ENCODE measurements around the gene RASSF8. TPM values are rescaled to one million over a fixed set of nuclear protein-coding genes. Genes with fewer than 3 reads are reported as not detected.
A peak's percentile ranks its signal among the peaks of the same experiment; 100 is the strongest.

RASSF8 gene
- total RNA-seq, 4 donors from 2014 or later: 3.6 to 15.1 (median 8.8) TPM

GRCh38 chr12:26112232-26112631 lies 153.8 kb downstream of the RASSF8 start:
- H3K27ac ChIP-seq: no peak overlapping the region
- TF ChIP-seq POLR2A (IDR thresholded peaks at IDR 0.05) (no peak), CTCF (IDR thresholded peaks at IDR 0.05) (no peak)
- intact Hi-C loops (cut with DNase I): loop anchor here (10.0 kb wide), 1 partner anchor 293 kb away; no protein-coding TSS in a partner anchor
- H3K36me3 ChIP-seq: no peaks in the 10 kb centered on the region
- H3K9me3 ChIP-seq: no peaks in the 10 kb centered on the region
- no peak overlapping the region for H3K4me3 ChIP-seq
- no peaks in the 10 kb centered on the region for H3K27me3 ChIP-seq
- peaks cover 4 to 24% (median 11%) of the 10 kb centered on the region in 3 donors for H3K4me1 ChIP-seq
- no peak for DNase-seq
- 82 to 87% methylated on average over 6 of the region's 6 CpGs for WGBS, 2 donors

GRCh38 chr12:26112703-26113147 lies 154.2 kb downstream of the RASSF8 start:
- intact Hi-C loops (cut with DNase I): loop anchor here (10.0 kb wide), 1 partner anchor 292 kb away; no protein-coding TSS in a partner anchor

GRCh38 chr12:26113181-26113654 lies 154.7 kb downstream of the RASSF8 start:
- Histone ChIP-seq H3K27me3 (no peaks in the 10 kb centered on the region), H3K4me3 (peak overlapping the region in 2 of 4 donors; percentile 38 to 73), H3K9me3 (no peaks in the 10 kb centered on the region), H3K4me1 (peaks cover 4 to 24% (median 11%) of the 10 kb centered on the region in 3 donors), H3K36me3 (no peaks in the 10 kb centered on the region), H3K27ac (peak overlapping the region in 3 of 4 donors; percentile 91 to 96 (median 92))
- no peak for DNase-seq
- intact Hi-C loops (cut with DNase I): loop anchor here (10.0 kb wide), 1 partner anchor 292 kb away; no protein-coding TSS in a partner anchor
- WGBS, 2 donors: 37 to 56% methylated on average over 6 of the region's 6 CpGs
- TF ChIP-seq CTCF (IDR thresholded peaks at IDR 0.05) (no peak), POLR2A (IDR thresholded peaks at IDR 0.05) (no peak)

More at GRCh38 chr12:26112703-26113147, 154.2 kb downstream of the RASSF8 start:
- Histone ChIP-seq H3K27ac (peak overlapping the region in 2 of 4 donors; percentile 91 to 96), H3K36me3 (no peaks in the 10 kb centered on the region), H3K4me1 (peaks cover 4 to 24% (median 11%) of the 10 kb centered on the region in 3 donors), H3K9me3 (no peaks in the 10 kb centered on the region), H3K4me3 (no peak overlapping the region), H3K27me3 (no peaks in the 10 kb centered on the region)
- no peak for TF ChIP-seq CTCF (IDR thresholded peaks at IDR 0.05)
- 75 to 82% methylated on average over 8 of the region's 8 CpGs for WGBS, 2 donors
- no peak for DNase-seq

GRCh38 chr12:26113853-26114719 lies 155.6 kb downstream of the RASSF8 start:
- intact Hi-C loops (cut with DNase I): loop anchor here (10.0 kb wide), 1 partner anchor 291 kb away; no protein-coding TSS in a partner anchor
- Histone ChIP-seq H3K36me3 (no peaks in the 10 kb centered on the region), H3K27me3 (no peaks in the 10 kb centered on the region), H3K4me3 (peak overlapping the region; percentile 38 to 73 (median 54)), H3K9me3 (no peaks in the 10 kb centered on the region), H3K27ac (peak overlapping the region; percentile 84 to 96 (median 92)), H3K4me1 (peaks cover 4 to 24% (median 13%) of the 10 kb centered on the region in 3 donors)
- TF ChIP-seq CTCF (IDR thresholded peaks at IDR 0.05) (peak in 4 of 6 experiments; percentile 27 to 58 (median 44)), POLR2A (IDR thresholded peaks at IDR 0.05) (peak in 3 of 4 donors; percentile 66 to 90 (median 89))
- peak; percentile 76 for DNase-seq
- 1 to 5% methylated on average over 11 to 21 of the region's 72 CpGs for WGBS, 2 donors

All from esophagus squamous epithelium (tissue), 5 donors.